K562 (cell line): Measurements from ENCODE around the gene TKTL1. TPM values are rescaled to one million over a fixed set of nuclear protein-coding genes. Genes with fewer than 3 reads are reported as not detected.

Experiments
- ATAC-seq: fragments of 200-7000 bp; cut with Tn5 transposase; 3 replicates; pipeline ENCODE4 v1.9.1; 2020; ENCODE audit warnings: moderate library complexity
- BruUV-seq: library from RNA; stranded (reverse); fragments of 400-500 nt; replicated peaks from 2 replicates; lab custom pipeline; 2021; lab: Mats Ljungman, UMichigan
- CTCF ChIA-PET: fragments of 300-600 bp; formaldehyde crosslinking; extraction: SDS; loops from one replicate; lab custom pipeline; 2021; ENCODE audit warnings: low intra/inter-chr PET ratio; lab: Yijun Ruan, JAX
- POLR2A ChIA-PET: fragments of 300-600, 350-650 bp; sonication (Branson Sonifier 250); formaldehyde crosslinking; extraction: SDS; loops from one replicate; lab custom pipeline; 2021; ENCODE audit warnings: antibody characterized with exemption, inconsistent platforms; lab: Yijun Ruan, JAX
- DNase-seq, 4 experiments: peaks; one replicate each; pipeline versions ENCODE4 v3.0.0 to v3.0.0-alpha.2; 2011 to 2018; ENCODE audit warnings: low spot score in 3 of 4, mixed read lengths in 3 of 4; ENCODE audit errors: extremely low read depth in 1 of 4
- FAIRE-seq: peaks from 2 replicates; lab custom pipeline; 2011; peaks lifted over from hg19 to GRCh38; lab: Jason Lieb, UNC
- H2AFZ ChIP-seq: 2 replicates; pipeline ENCODE4 v1.6.0; 2011; ENCODE audit warnings: low read depth, low read length, control low read depth, inconsistent platforms
- H3K27ac ChIP-seq: fragments of 200-600 bp; 3 replicates; pipeline ENCODE4 v1.8.0; 2011; ENCODE audit warnings: low read depth, mild to moderate bottlenecking, control low read depth, inconsistent platforms, low read length, moderate library complexity, mixed read lengths; ENCODE audit errors: extremely low read depth
- H3K27me3 ChIP-seq, 2 experiments: fragments of 300-600 bp in 1 of 2; 2 replicates in 1 of 2; 3 replicates in 1 of 2; pipeline versions ENCODE4 v1.6.0 to v1.8.0; 2011; ENCODE audit warnings: inconsistent platforms in 2 of 2, low read length in 2 of 2, mild to moderate bottlenecking in 1 of 2, mixed read lengths in 1 of 2, moderate library complexity in 1 of 2; ENCODE audit not compliant: control insufficient read depth in 2 of 2, insufficient read depth in 2 of 2
- H3K36me3 ChIP-seq: fragments of 300-600 bp; 3 replicates; pipeline ENCODE4 v1.8.0; 2011; ENCODE audit warnings: mild to moderate bottlenecking, low read length, inconsistent platforms; ENCODE audit not compliant: control insufficient read depth, insufficient read depth
- H3K4me1 ChIP-seq, 2 experiments: fragments of 200-600 bp in 1 of 2; replicated peaks in 1 of 2; 2 replicates in 1 of 2; 3 replicates in 1 of 2; pipeline versions ENCODE4 v1.5.1 to v1.8.0; 2011; ENCODE audit warnings: inconsistent platforms in 2 of 2, low read length in 2 of 2, mild to moderate bottlenecking in 1 of 2, mixed read lengths in 1 of 2, moderate library complexity in 1 of 2; ENCODE audit not compliant: control insufficient read depth in 2 of 2, insufficient read depth in 2 of 2
- H3K4me2 ChIP-seq: 2 replicates; pipeline ENCODE4 v1.6.1; 2011; ENCODE audit warnings: low read length, control low read depth, inconsistent platforms, mixed read lengths; ENCODE audit not compliant: insufficient read depth
- H3K4me3 ChIP-seq: fragments of 200-600 bp; sonication (generic), shearing (Covaris generic); 2 replicates; pipeline ENCODE4 v1.5.1; 2016; ENCODE audit warnings: control low read depth, inconsistent platforms
- H3K79me2 ChIP-seq: fragments of 200-600 bp; 3 replicates; pipeline ENCODE4 v1.8.0; 2011; ENCODE audit warnings: low read length, inconsistent platforms; ENCODE audit not compliant: control insufficient read depth, insufficient read depth
- H3K9ac ChIP-seq, 2 experiments: 2 replicates each; pipeline versions ENCODE4 v1.6.0 to v1.6.1; 2011; ENCODE audit warnings: low read depth in 2 of 2, low read length in 2 of 2, control low read depth in 1 of 2, inconsistent platforms in 1 of 2, mild to moderate bottlenecking in 1 of 2, mixed read lengths in 1 of 2; ENCODE audit not compliant: insufficient read depth in 1 of 2
- H3K9me1 ChIP-seq: one replicate; pipeline ENCODE4 v1.6.0; 2011; ENCODE audit warnings: inconsistent platforms, mild to moderate bottlenecking, low read length, moderate library complexity; ENCODE audit not compliant: control insufficient read depth, insufficient read depth
- H3K9me3 ChIP-seq: replicated peaks from 2 replicates; pipeline ENCODE4 v1.5.1; 2011; ENCODE audit warnings: low read depth, low read length, inconsistent platforms; ENCODE audit not compliant: control insufficient read depth, insufficient read depth
- H4K20me1 ChIP-seq: replicated peaks from 2 replicates; pipeline ENCODE4 v1.6.1; 2011; ENCODE audit warnings: low read length, inconsistent platforms, mixed read lengths; ENCODE audit not compliant: control insufficient read depth, insufficient read depth
- CTCF ChIP-seq, 3 experiments: IDR thresholded peaks in 2 of 3; conservative IDR thresholded peaks in 1 of 3; 2 replicates each; pipeline ENCODE4 v1.5.1; 2011 to 2012; ENCODE audit warnings: low read length in 3 of 3, mild to moderate bottlenecking in 3 of 3, control low read depth in 2 of 3, improper control_type of control experiment in 1 of 3, inconsistent platforms in 1 of 3, low read depth in 1 of 3, mixed read lengths in 1 of 3, moderate library complexity in 1 of 3; ENCODE audit not compliant: insufficient read depth in 2 of 3
- PRDM10 ChIP-seq: fragments of 450-650 bp; IDR thresholded peaks from 2 replicates; pipeline ENCODE4 v1.6.1; 2018; ENCODE audit not compliant: partially characterized antibody
- U2AF1 ChIP-seq: fragments of 200-400 bp; formaldehyde crosslinking; optimal IDR thresholded peaks from 2 replicates; pipeline ENCODE3; 2017; ENCODE audit warnings: mild to moderate bottlenecking, low read depth, low read length, moderate library complexity
- ZNF316 ChIP-seq: fragments of 450-650 bp; IDR thresholded peaks from 2 replicates; pipeline ENCODE4 v1.6.1; 2016
- ZNF707 ChIP-seq: fragments of 250-450 bp; sonication (Bioruptor Pico); conservative IDR thresholded peaks from 2 replicates; pipeline ENCODE4 v1.8.0; 2022; ENCODE audit warnings: inconsistent platforms, mild to moderate bottlenecking, moderate library complexity
- WGBS: fragments of 100-300 bp; shearing (Covaris generic); methylation state at CpG from one replicate; pipeline ENCODE4 v1.1.6; 2016; ENCODE audit warnings: low coverage, mixed read lengths; ENCODE audit not compliant: insufficient coverage; ENCODE audit errors: missing lambda C conversion rate; 5-methylcytosine and 5-hydroxymethylcytosine counted together
- in situ Hi-C: fragments of 300-500 bp; cut with MboI; formaldehyde crosslinking; loops from 4 replicates; pipeline ENCODE4 v1.15.0; 2018; ENCODE audit warnings: inconsistent platforms, mixed read lengths
- intact Hi-C: fragments of 100-400 bp; cut with micrococcal nuclease; formaldehyde crosslinking; loops from 2 replicates; pipeline ENCODE4 v1.14.2; 2022
- polyA plus RNA-seq, 8 experiments: library from polyadenylated mRNA; depleted of rRNA in 4 of 8; stranded (reverse) in 5 of 8; unstranded in 3 of 8; fragments of >200 nt; fragmentation: Nextera tagmentation in 2 of 8; fragmentation: Illumina TruSeq in 1 of 8; extraction: Ambion mirVana in 2 of 8; extraction: Trizol in 1 of 8; gene quantifications; 2 replicates each; pipeline versions ENCODE4 v1.2.1 to v1.2.3, GENCODE V29; 2011 to 2014; ENCODE audit warnings: inconsistent platforms in 1 of 8, missing spikeins in 1 of 8
- total RNA-seq, 7 experiments: library from RNA; depleted of rRNA in 6 of 7; stranded (reverse); fragments of >200 nt in 6 of 7; fragmentation: Illumina TruSeq in 2 of 7; extraction: Trizol in 2 of 7; gene quantifications; 2 replicates each; pipeline versions ENCODE4 v1.2.1 to v1.2.3, GENCODE V29; 2011 to 2021; ENCODE audit warnings: low replicate concordance in 1 of 7

TKTL1 gene
- total and polyA plus RNA-seq, 9 of the 15 experiments (the other 6 are each of a cell fraction or from before 2014, with no cell fraction given) = 0.18 to 0.71 (median 0.38) TPM

GRCh38 chrX:154328646-154329045 is 33.1 kb downstream of the TKTL1 start:
- Histone ChIP-seq H3K9me1 (no peaks in the 10 kb centered on the region), H3K79me2 (no peaks in the 10 kb centered on the region), H3K27me3 (peaks cover 27 to 52% of the 10 kb centered on the region in 2 experiments), H3K4me3 (no peak overlapping the region), H2AFZ (no peak overlapping the region), H3K9me3 (no peaks in the 10 kb centered on the region), H4K20me1 (no peaks in the 10 kb centered on the region), H3K4me1 (no peaks in the 10 kb centered on the region; a peak in 1 of 5 replicates), H3K27ac (no peak overlapping the region), H3K36me3 (no peaks in the 10 kb centered on the region), H3K9ac (no peak overlapping the region), H3K4me2 (no peak overlapping the region)
- POLR2A ChIA-PET = interaction anchor here (0.9 kb wide), 1 partner anchor 42 kb away, joined by 3 read pairs; no protein-coding TSS in a partner anchor
- ATAC-seq = no peak
- CTCF ChIA-PET = no interaction called here
- in situ Hi-C loops = no loop called here
- 20% methylated on average over 5 of the region's 5 CpGs for WGBS
- intact Hi-C loops = no loop called here
- no peak for FAIRE-seq
- no peak for DNase-seq
- BruUV-seq = no TSS peak
- TF ChIP-seq U2AF1 = no peak
- TF ChIP-seq ZNF707 (CRISPR knock-in tag) = no peak
- TF ChIP-seq CTCF (IDR thresholded peaks at IDR 0.05 in 2 of 3, conservative IDR thresholded peaks at IDR 0.05 in 1 of 3; ENCODE audit: insufficient read depth in 2 of 3, low read depth in 1 of 3, low read length in 3 of 3) = no peak
- no peak for TF ChIP-seq PRDM10
- TF ChIP-seq ZNF316 = no peak
